Fibroblast of lung (primary cell): ENCODE results near the gene ACAA1. TPM values are rescaled to one million over a fixed set of nuclear protein-coding genes. Genes with fewer than 3 reads are reported as not detected.
"Not testable (repeated sequence)": the region's sequence is repeated elsewhere in the genome, so short reads cannot be mapped to it uniquely, and the experiment has no call there.

ENCODE experiments used
- DNase-seq, 2 donors: peaks; one replicate each; pipeline versions ENCODE4 v3.0.0 to v3.0.0-alpha.2; 2010; ENCODE audit warnings: low read depth in 2 of 2
- H2AFZ ChIP-seq: 2 replicates; pipeline ENCODE4 v1.5.1; 2012; ENCODE audit warnings: low read length, control low read depth, inconsistent platforms
- H3K27ac ChIP-seq: 2 replicates; pipeline ENCODE4 v1.5.1; 2011; ENCODE audit warnings: low read length, control low read depth; ENCODE audit not compliant: insufficient read depth
- H3K27me3 ChIP-seq: 2 replicates; pipeline ENCODE4 v1.5.1; 2011; ENCODE audit warnings: mild to moderate bottlenecking, low read length; ENCODE audit not compliant: control insufficient read depth, insufficient read depth
- H3K36me3 ChIP-seq: 2 replicates; pipeline ENCODE4 v1.5.1; 2011; ENCODE audit warnings: low read length; ENCODE audit not compliant: control insufficient read depth, insufficient read depth
- H3K4me1 ChIP-seq: 2 replicates; pipeline ENCODE4 v1.5.1; 2011; ENCODE audit warnings: low read length; ENCODE audit not compliant: control insufficient read depth, insufficient read depth; ENCODE audit errors: extremely low read depth
- H3K4me2 ChIP-seq: 2 replicates; pipeline ENCODE4 v1.5.1; 2011; ENCODE audit warnings: low read length, control low read depth; ENCODE audit not compliant: insufficient read depth; ENCODE audit errors: extremely low read depth
- H3K4me3 ChIP-seq, 4 experiments: fragments of 200-600 bp in 1 of 4; sonication (generic) in 1 of 4; replicated peaks in 1 of 4; 2 replicates each; pipeline ENCODE4 v1.5.1; 2011 to 2016; ENCODE audit warnings: low read length in 4 of 4, low read depth in 3 of 4, mild to moderate bottlenecking in 3 of 4, control low read depth in 2 of 4, inconsistent platforms in 1 of 4, mixed read lengths in 1 of 4; ENCODE audit not compliant: insufficient read depth in 1 of 4; ENCODE audit errors: control extremely low read depth in 1 of 4
- H3K79me2 ChIP-seq: 2 replicates; pipeline ENCODE4 v1.5.1; 2012; ENCODE audit warnings: mild to moderate bottlenecking, low read length, inconsistent platforms; ENCODE audit not compliant: control insufficient read depth, insufficient read depth
- H3K9ac ChIP-seq: 2 replicates; pipeline ENCODE4 v1.5.1; 2011; ENCODE audit warnings: mild to moderate bottlenecking, low read length, control low read depth; ENCODE audit not compliant: insufficient read depth
- H3K9me3 ChIP-seq: 2 replicates; pipeline ENCODE4 v1.5.1; 2012; ENCODE audit warnings: low read depth, low read length; ENCODE audit not compliant: control insufficient read depth, insufficient read depth
- H4K20me1 ChIP-seq: 2 replicates; pipeline ENCODE4 v1.5.1; 2011; ENCODE audit warnings: low read length; ENCODE audit not compliant: control insufficient read depth, insufficient read depth; ENCODE audit errors: extremely low read depth
- CTCF ChIP-seq, 2 donors: IDR thresholded peaks in 1 of 2; conservative IDR thresholded peaks in 1 of 2; 1 replicate in 1 of 2; 2 replicates in 1 of 2; pipeline ENCODE4 v1.5.1; 2011 to 2012; ENCODE audit warnings: low read length in 2 of 2, control low read depth in 1 of 2, inconsistent platforms in 1 of 2, low read depth in 1 of 2, mild to moderate bottlenecking in 1 of 2
- EZH2 ChIP-seq: IDR thresholded peaks from 2 replicates; pipeline ENCODE4 v1.5.1; 2012; ENCODE audit warnings: low read length, control low read depth, mild to moderate bottlenecking; ENCODE audit errors: missing control alignments
- polyA plus RNA-seq, 2 donors: library from polyadenylated mRNA; depleted of rRNA in 1 of 2; stranded (reverse) in 1 of 2; unstranded in 1 of 2; fragments of >200 nt; gene quantifications; 2 replicates each; pipeline ENCODE4 v1.2.1, GENCODE V29; 2011 to 2012; ENCODE audit warnings: missing spikeins in 1 of 2
- total RNA-seq: library from RNA; depleted of rRNA; stranded (reverse); fragments of >200 nt; gene quantifications from 2 replicates; pipeline ENCODE4 v1.2.1, GENCODE V29; 2014

ACAA1 gene
- total and polyA plus RNA-seq, 2 donors (not counting 1 experiment from before 2014, with no cell fraction given) = 40.6 to 41.0 TPM

GRCh38 chr3:38163841-38164642, 27.1 kb upstream of the ACAA1 start:
- no peak for DNase-seq
- H4K20me1 ChIP-seq = no peaks in the 10 kb centered on the region
- H3K4me2 ChIP-seq = peak overlapping the region; percentile 76
- H3K9ac ChIP-seq = peak overlapping the region; percentile 68
- H3K36me3 ChIP-seq = no peaks in the 10 kb centered on the region
- TF ChIP-seq CTCF (conservative IDR thresholded peaks at IDR 0.05 in 1 of 2, IDR thresholded peaks at IDR 0.05 in 1 of 2; ENCODE audit: low read depth in 1 of 2, low read length in 2 of 2) = no peak
- TF ChIP-seq EZH2 = no peak
- peak overlapping the region; percentile 85 to 94 (median 88) for H3K4me3 ChIP-seq
- peaks cover 7% of the 10 kb centered on the region for H3K4me1 ChIP-seq
- peak overlapping the region; percentile 81 for H2AFZ ChIP-seq
- H3K27ac ChIP-seq = peak overlapping the region; percentile 99
- H3K9me3 ChIP-seq = no peaks in the 10 kb centered on the region
- no peaks in the 10 kb centered on the region for H3K27me3 ChIP-seq
- peaks cover 35% of the 10 kb centered on the region for H3K79me2 ChIP-seq

GRCh38 chr3:38163117-38163840, 26.4 kb upstream of the ACAA1 start:
- DNase-seq = no peak
- no peak overlapping the region for H3K9ac ChIP-seq
- H3K9me3 ChIP-seq = no peaks in the 10 kb centered on the region
- TF ChIP-seq CTCF (conservative IDR thresholded peaks at IDR 0.05 in 1 of 2, IDR thresholded peaks at IDR 0.05 in 1 of 2; ENCODE audit: low read depth in 1 of 2, low read length in 2 of 2) (no peak), EZH2 (no peak)
- H3K27ac ChIP-seq = no peak overlapping the region
- no peaks in the 10 kb centered on the region for H3K36me3 ChIP-seq
- peaks cover 28% of the 10 kb centered on the region for H3K79me2 ChIP-seq
- no peaks in the 10 kb centered on the region for H3K27me3 ChIP-seq
- H3K4me3 ChIP-seq = no peak overlapping the region
- no peaks in the 10 kb centered on the region for H4K20me1 ChIP-seq
- no peak overlapping the region for H2AFZ ChIP-seq
- H3K4me2 ChIP-seq = no peak overlapping the region
- H3K4me1 ChIP-seq = peaks cover 5% of the 10 kb centered on the region

- H3K27me3 ChIP-seq, H3K9ac ChIP-seq, DNase-seq, H3K4me2 ChIP-seq, H2AFZ ChIP-seq, H3K36me3 ChIP-seq, H3K27ac ChIP-seq, H3K4me3 ChIP-seq, H3K79me2 ChIP-seq, H4K20me1 ChIP-seq, H3K4me1 ChIP-seq, H3K9me3 ChIP-seq: not testable (repeated sequence)
Observed at GRCh38 chr3:38160704-38161103, 23.8 kb upstream of the ACAA1 start.
